Astrocyte (in vitro differentiated cells and primary cell): Measurements from ENCODE around the gene FAM25G.

Experiments
- CTCF ChIP-seq: IDR thresholded peaks from 2 replicates; pipeline ENCODE4 v1.5.1; 2011; ENCODE audit warnings: low read depth, mild to moderate bottlenecking, inconsistent platforms, low read length, moderate library complexity; ENCODE audit not compliant: insufficient read depth
- EZH2 ChIP-seq: IDR thresholded peaks from 2 replicates; pipeline ENCODE4 v1.6.1; 2012; ENCODE audit warnings: mild to moderate bottlenecking, low read length, inconsistent platforms; ENCODE audit not compliant: insufficient read depth

GRCh38 chr10:47450442-47450841, 41.1 kb downstream of the FAM25G start:
- TF ChIP-seq CTCF = no peak
- no peak for TF ChIP-seq EZH2
